ENCODE data around the gene SUSD2.
"Not testable (repeated sequence)": the region's sequence is repeated elsewhere in the genome, so short reads cannot be mapped to it uniquely, and the experiment has no call there.

SUSD2 gene

GRCh38 chr22:24225044-24225601 lies 43.8 kb downstream of the SUSD2 start:
- in situ Hi-C loops (cut with HindIII; ENCODE audit: low pct_unique_long_range_greater_than_20kb, low sequenced_read_pairs): no loop called here
- no peak for DNase-seq (ENCODE audit: low read depth in 1 of 2, low spot score in 1 of 2)
- TF ChIP-seq JUND (IDR thresholded peaks at IDR 0.05; ENCODE audit: low read depth): no peak

- DNase-seq (ENCODE audit: low read depth in 1 of 2, low spot score in 1 of 2): no peak
- in situ Hi-C loops (cut with HindIII; ENCODE audit: low pct_unique_long_range_greater_than_20kb, low sequenced_read_pairs): no loop called here
- no peak for TF ChIP-seq JUND (IDR thresholded peaks at IDR 0.05; ENCODE audit: low read depth)
Measured at GRCh38 chr22:24225951-24226350, 44.7 kb downstream of the SUSD2 start.

- TF ChIP-seq JUND (IDR thresholded peaks at IDR 0.05; ENCODE audit: low read depth): no peak
- DNase-seq (ENCODE audit: low read depth in 1 of 2, low spot score in 1 of 2): no peak
- in situ Hi-C loops (cut with HindIII; ENCODE audit: low pct_unique_long_range_greater_than_20kb, low sequenced_read_pairs): no loop called here
Measured at GRCh38 chr22:24230911-24231656, 49.8 kb downstream of the SUSD2 start.

- no peak for TF ChIP-seq JUND (IDR thresholded peaks at IDR 0.05; ENCODE audit: low read depth)
- no peak for DNase-seq (ENCODE audit: low read depth in 1 of 2, low spot score in 1 of 2)
- in situ Hi-C loops (cut with HindIII; ENCODE audit: low pct_unique_long_range_greater_than_20kb, low sequenced_read_pairs): no loop called here
Measured at GRCh38 chr22:24231706-24232105, 50.4 kb downstream of the SUSD2 start.

- DNase-seq (ENCODE audit: low read depth in 1 of 2, low spot score in 1 of 2): no peak
- in situ Hi-C loops (cut with HindIII; ENCODE audit: low pct_unique_long_range_greater_than_20kb, low sequenced_read_pairs): no loop called here
- no peak for TF ChIP-seq JUND (IDR thresholded peaks at IDR 0.05; ENCODE audit: low read depth)
Measured at GRCh38 chr22:24232124-24232523, 50.8 kb downstream of the SUSD2 start.

- no peak for DNase-seq (ENCODE audit: low read depth in 1 of 2, low spot score in 1 of 2)
- TF ChIP-seq JUND (IDR thresholded peaks at IDR 0.05; ENCODE audit: low read depth): no peak
- in situ Hi-C loops (cut with HindIII; ENCODE audit: low pct_unique_long_range_greater_than_20kb, low sequenced_read_pairs): no loop called here
Measured at GRCh38 chr22:24232725-24233124, 51.4 kb downstream of the SUSD2 start.

GRCh38 chr22:24233235-24233634 lies 51.9 kb downstream of the SUSD2 start:
- no peak for DNase-seq (ENCODE audit: low read depth in 1 of 2, low spot score in 1 of 2)
- in situ Hi-C loops (cut with HindIII; ENCODE audit: low pct_unique_long_range_greater_than_20kb, low sequenced_read_pairs): no loop called here
- no peak for TF ChIP-seq JUND (IDR thresholded peaks at IDR 0.05; ENCODE audit: low read depth)

- in situ Hi-C loops (cut with HindIII; ENCODE audit: low pct_unique_long_range_greater_than_20kb, low sequenced_read_pairs): no loop called here
- no peak for TF ChIP-seq JUND (IDR thresholded peaks at IDR 0.05; ENCODE audit: low read depth)
Measured at GRCh38 chr22:24233816-24234215, 52.5 kb downstream of the SUSD2 start.

GRCh38 chr22:24235315-24235714 lies 54.0 kb downstream of the SUSD2 start:
- TF ChIP-seq JUND (IDR thresholded peaks at IDR 0.05; ENCODE audit: low read depth): no peak
- no peak for DNase-seq (ENCODE audit: low read depth in 1 of 2, low spot score in 1 of 2)
- in situ Hi-C loops (cut with HindIII; ENCODE audit: low pct_unique_long_range_greater_than_20kb, low sequenced_read_pairs): no loop called here

More at GRCh38 chr22:24233816-24234215, 52.5 kb downstream of the SUSD2 start:
- no peak for DNase-seq (ENCODE audit: low read depth in 1 of 2, low spot score in 1 of 2)

GRCh38 chr22:24236656-24237055 lies 55.4 kb downstream of the SUSD2 start:
- TF ChIP-seq JUND (IDR thresholded peaks at IDR 0.05; ENCODE audit: low read depth): no peak
- in situ Hi-C loops (cut with HindIII; ENCODE audit: low pct_unique_long_range_greater_than_20kb, low sequenced_read_pairs): no loop called here
- no peak for DNase-seq (ENCODE audit: low read depth in 1 of 2, low spot score in 1 of 2)

GRCh38 chr22:24238101-24238694 lies 56.9 kb downstream of the SUSD2 start:
- DNase-seq (ENCODE audit: low read depth in 1 of 2, low spot score in 1 of 2); in situ Hi-C loops (cut with HindIII; ENCODE audit: low pct_unique_long_range_greater_than_20kb, low sequenced_read_pairs): not testable (repeated sequence)
